Measurements from ENCODE around the gene ZFHX3.

Gene ZFHX3

DNA sequence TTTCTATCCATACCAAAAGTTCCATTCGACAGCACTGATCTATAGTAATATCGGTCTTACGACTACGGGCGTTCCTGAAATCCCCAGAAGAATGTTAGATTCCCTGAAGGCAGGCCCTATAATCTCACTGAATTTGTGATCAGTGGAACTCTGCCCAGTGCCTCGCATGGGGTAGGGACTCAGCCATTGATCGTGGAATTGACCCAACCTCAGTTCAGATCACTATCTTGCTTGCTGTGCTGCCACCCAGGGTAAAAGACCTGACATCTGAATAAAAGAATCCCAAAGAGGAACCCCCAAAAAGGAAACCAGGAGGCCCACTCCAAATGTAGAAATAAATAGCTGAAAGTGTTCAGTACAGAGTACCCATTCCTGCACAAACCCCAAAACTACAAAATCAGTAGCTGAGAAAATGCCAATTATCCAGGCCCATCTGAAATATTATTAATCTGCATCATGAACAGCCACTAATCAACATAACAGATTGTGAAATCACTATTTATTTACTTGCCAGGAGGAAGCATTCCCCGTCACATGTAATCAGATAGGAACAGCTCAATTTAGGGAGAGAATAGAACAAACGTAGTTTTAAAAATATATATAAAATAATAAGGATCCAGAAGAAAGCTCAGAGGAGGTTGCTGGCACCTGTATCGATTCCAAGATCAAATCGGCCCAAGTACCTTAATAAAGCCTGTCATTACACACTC is 221.9 kb downstream of the ZFHX3 start:
- DNase-seq (ENCODE audit: low read depth in 3 of 3): no peak

GRCh38 chr16:72824761-72825160 is 223.2 kb downstream of the ZFHX3 start:
- DNase-seq (ENCODE audit: low read depth in 3 of 3): no peak

- no peak for DNase-seq (ENCODE audit: low read depth in 3 of 3)
Observed at GRCh38 chr16:72824027-72824426, 223.9 kb downstream of the ZFHX3 start.

- DNase-seq (ENCODE audit: low read depth in 3 of 3): no peak
Observed at GRCh38 chr16:72821185-72821950, 226.6 kb downstream of the ZFHX3 start.

- no peak for DNase-seq (ENCODE audit: low read depth in 3 of 3)
Observed at GRCh38 chr16:72819345-72819744, 228.6 kb downstream of the ZFHX3 start.

- no peak for DNase-seq (ENCODE audit: low read depth in 3 of 3)
Observed at GRCh38 chr16:72818236-72818845, 229.6 kb downstream of the ZFHX3 start.

DNA sequence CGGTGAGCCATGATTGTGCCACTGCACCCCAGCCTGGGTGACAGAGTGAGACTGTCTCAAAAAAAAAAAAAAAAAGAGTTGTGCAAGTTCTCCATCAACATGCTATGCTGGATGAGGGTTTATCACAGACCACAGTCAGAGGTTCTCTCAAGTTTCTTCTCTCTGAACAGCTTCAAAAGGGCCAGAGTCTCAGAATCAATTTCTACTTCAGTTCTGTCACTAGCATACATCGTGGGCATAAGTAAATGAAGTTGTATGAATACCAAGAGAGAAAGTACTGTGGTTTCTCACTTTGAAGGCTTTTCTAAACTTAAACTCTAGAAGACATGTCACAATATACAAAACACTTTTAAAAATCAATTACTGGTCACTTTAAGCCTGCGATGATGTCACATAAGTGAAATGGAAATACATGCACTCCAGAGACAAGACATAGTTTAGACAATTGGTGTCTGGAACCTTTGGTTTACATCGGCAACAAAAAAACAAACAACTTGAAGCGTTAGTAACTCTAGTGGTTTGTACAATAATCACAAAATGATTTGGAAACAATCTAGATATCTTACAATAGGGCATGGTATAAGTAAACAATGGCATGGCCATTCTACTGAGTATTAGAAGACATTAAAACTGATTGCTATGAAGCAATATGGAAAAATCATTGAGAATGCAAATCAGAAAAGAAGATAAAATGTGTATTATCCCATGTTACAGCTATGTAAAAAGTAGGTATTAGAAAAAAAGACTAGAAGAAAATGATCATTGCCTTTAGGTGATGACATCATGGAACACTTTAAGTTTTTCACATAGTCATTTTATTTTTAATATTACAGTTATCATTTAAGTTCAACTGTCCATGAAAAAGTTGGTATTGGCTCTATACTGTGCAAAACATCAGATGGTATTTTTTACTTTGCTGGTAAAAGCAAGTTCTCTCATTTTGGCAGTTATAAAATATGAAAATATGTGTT is 232.3 kb downstream of the ZFHX3 start:
- DNase-seq (ENCODE audit: low read depth in 3 of 3): no peak

- DNase-seq (ENCODE audit: low read depth in 3 of 3): no peak
Observed at GRCh38 chr16:72814226-72814625, 233.7 kb downstream of the ZFHX3 start.

GRCh38 chr16:72812672-72813071 is 235.3 kb downstream of the ZFHX3 start:
- no peak for DNase-seq (ENCODE audit: low read depth in 3 of 3)

DNA sequence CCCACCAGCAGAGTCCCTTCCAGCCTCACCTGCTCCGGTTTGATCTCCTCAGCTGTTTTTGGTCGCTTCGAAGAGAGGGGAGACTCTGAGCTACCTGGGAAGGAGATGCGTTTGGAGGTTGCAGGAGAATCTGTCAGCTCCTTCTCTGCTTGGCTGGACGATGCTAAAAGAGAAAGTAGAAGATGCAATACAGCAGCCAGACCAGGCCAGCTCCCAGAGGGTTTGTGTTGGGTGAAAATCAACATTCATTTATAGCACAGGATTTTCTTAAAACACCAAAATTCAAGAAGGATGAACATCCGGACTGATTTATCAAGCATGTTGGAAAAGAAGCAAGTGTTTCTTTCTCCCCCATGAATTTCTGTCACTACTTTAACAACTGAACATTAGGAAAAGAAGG is 236.1 kb downstream of the ZFHX3 start:
- no peak for DNase-seq (ENCODE audit: low read depth in 3 of 3)

DNA sequence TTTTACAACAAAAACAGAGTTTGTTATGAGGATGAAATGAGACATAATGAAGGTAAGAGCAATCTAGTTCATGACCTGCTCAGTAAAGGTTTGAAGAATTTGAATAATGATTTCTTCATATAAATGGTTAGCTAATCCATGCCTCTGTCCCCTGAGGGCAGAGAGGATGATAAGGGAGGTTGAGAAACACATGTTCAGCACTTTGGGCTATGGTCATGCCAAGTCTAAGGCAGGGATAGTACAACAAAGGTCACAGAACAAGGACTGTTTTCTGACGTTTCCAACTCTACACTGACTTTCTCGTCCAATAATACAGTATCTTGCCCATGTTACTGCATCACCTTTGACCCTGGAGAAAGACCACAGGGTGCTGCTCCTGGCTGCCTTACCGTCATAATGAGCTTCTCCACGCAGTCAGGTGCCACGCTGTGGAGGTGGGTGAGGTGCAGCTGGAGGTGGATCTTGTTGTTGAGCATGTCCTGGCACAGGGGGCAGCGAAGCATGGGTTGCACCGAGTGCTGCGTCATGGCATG is 236.7 kb downstream of the ZFHX3 start:
- DNase-seq (ENCODE audit: low read depth in 3 of 3): no peak

DNA sequence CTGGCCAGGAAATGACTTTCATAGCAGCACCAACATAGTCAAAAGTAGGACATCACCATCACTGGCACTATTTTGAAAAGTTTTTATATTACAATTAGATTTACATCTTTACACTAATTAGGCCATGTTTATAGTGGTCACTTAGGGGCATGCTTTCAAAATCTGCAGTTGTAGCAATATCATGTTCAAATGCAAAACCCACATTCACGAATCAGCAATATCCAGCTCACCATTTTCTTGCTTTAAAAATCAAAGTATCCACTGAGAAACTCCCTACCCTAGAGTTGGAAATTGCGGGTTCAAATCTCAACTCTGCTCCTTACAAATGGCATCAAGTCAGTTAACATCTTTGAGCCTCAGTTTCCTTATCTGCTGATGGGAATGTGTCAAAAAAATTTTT is 237.4 kb downstream of the ZFHX3 start:
- no peak for DNase-seq (ENCODE audit: low read depth in 3 of 3)

DNA sequence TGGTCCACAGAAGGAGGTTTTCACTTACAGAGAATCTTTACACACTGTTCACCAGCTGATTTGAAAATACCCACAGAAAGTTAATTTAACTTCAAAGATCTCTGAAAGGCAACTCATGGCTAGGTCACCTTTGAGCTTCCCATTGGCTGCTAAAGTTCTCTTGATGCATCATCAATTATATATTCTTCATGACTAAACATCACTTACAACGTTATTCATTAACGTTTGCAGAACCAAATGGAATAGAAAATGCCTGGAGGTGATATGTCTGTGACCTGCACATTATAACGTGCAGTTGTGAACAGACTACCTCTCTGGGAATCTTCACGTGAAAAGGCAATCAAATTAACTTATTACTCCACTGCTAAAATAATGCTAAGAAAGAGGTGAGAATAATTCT is 238.5 kb downstream of the ZFHX3 start:
- DNase-seq (ENCODE audit: low read depth in 3 of 3): no peak

- DNase-seq (ENCODE audit: low read depth in 3 of 3): no peak
Observed at GRCh38 chr16:72808754-72809153, 239.2 kb downstream of the ZFHX3 start.

DNA sequence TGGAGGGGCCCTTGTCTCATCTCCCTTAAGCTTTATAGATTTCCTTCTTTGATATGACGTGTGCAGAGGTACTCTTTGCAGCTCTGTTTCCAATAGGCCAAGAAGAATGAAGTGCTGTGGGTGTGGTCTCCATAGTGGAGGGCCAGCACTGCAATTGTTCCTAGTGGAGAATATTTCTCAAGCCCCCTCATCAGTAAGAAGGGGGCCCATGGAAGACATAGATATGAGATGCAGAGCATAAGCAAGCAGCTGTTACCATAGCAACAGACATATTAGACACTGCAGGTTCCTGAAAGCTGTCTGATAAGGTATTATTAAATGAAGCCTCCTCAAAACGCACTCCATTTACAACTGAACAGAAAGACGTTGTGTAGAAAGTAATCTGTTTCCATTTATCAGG is 240.7 kb downstream of the ZFHX3 start:
- no peak for DNase-seq (ENCODE audit: low read depth in 3 of 3)

GRCh38 chr16:72805486-72805885 is 242.4 kb downstream of the ZFHX3 start:
- no peak for DNase-seq (ENCODE audit: low read depth in 3 of 3)

DNA sequence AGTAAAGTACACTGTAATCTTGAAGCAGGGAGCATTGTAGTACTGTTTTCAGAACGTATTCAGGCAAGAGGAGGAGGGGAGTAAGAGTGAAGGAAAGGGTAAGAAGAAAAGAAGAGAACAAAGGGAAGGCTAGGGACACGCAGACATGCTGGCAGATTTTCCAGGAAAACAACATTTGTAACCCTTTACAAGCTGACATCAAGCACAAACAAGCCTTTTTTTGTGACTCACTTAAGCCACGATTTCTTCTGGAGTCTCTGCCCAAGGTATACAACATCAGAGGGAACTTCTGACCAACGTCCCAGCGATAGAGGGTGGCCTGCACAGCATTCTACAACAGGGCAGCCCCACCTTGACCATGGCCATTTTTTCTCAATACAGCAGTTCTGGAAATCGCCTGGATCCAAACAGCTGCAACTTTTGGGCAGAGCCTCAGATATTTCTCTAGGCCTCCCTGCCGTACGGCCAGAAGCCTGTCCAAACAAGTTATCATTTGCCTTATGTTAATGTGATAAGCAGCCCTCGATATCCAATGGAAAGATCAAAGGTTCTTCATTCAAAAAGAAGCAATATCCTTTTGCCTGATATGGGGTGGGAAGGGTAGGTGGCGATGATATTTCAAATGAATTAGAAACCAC is 247.3 kb downstream of the ZFHX3 start:
- no peak for DNase-seq (ENCODE audit: low read depth in 3 of 3)

DNA sequence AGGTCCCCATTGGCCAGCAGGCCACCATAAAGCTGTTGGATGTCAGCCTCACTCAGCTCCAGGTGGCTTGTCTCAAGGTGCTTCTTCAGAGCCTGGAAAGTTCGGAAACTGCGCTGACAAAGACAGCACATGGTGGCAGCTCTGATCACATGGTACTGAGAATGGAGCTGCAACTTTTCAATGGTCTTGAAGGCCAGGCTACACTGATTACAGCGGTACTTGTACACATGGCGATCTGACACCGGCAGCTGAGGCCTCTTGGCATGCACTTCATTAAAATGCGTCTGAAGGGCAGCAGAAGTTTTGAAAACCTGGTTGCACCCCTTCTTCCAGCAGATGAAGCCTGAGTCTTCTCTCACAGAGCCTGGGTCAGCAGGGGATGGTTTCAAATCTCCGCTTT is 249.7 kb downstream of the ZFHX3 start:
- no peak for DNase-seq (ENCODE audit: low read depth in 3 of 3)

DNA sequence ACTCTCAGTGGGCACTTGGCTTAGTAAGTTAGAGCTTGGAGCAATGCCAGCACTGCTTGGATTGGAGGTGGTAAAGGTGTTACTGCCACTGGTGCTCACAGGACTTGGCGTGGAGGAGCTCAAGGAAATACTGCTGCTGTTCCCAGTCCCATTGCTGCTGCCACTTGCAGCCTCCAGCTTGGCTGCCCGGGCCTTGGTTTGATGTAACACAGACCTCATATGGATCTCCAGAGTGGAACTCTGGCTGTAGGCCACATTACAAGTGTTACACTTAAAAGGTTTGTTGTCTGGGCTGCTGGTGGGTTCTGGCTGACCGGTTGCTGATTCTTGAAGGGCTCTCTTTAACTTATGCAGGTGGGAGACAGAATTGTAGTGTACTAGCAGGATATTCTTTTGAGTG is 250.3 kb downstream of the ZFHX3 start:
- DNase-seq (ENCODE audit: low read depth in 3 of 3): no peak

DNA sequence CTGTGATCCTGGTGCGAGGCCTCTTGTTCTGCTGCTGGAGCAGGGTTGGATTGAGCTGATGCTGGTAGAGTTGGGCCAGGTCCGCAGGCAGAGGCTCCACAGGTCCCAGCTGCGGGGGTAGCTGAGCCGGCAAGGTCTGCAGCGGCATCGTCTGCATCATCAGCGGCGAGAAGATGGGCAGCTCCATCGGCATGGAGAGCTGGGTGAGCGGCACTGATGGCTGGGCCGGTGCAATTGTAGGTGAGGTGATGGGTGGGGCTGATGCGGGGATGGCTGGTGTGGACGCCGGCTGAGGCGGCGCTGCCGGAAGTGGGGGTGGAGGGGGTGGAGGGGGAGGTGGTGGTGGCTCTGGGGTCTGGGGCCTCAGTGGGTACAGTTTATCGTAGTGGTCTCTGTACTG is 251.7 kb downstream of the ZFHX3 start:
- DNase-seq (ENCODE audit: low read depth in 3 of 3): no peak

DNA sequence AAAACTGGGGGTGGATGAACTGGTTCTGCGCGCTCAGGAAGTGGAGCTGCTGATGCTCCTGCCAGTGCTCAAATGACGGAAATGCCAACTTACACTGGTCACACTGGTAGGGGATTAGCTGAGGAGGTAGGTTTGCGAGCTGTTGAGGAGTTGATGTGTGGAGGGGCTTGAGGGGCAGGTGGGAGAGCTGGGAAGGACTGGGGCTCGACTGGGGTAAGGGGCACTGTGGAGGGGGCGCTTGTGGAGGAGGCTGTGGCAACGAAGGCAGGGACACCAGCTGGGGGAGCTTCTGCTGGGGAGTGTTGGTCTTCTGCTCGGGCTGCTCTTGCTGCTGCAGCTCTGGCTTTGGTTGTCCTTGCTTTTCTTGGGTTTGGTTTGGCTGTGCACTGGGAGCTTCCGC is 252.9 kb downstream of the ZFHX3 start:
- DNase-seq (ENCODE audit: low read depth in 3 of 3): no peak
